Loucy (cell line): ENCODE results near the gene LRCH1.

Source experiments
- H2AFZ ChIP-seq: fragments of 200-600 bp; sonication (generic); 2 replicates; pipeline ENCODE4 v1.6.0; 2016; ENCODE audit warnings: antibody characterized with exemption, mild to moderate bottlenecking, low read length, moderate library complexity
- H3F3A ChIP-seq: fragments of 200-600 bp; 2 replicates; pipeline ENCODE4 v1.6.0; 2016; ENCODE audit warnings: antibody characterized with exemption, low read depth, mild to moderate bottlenecking
- H3K27me3 ChIP-seq: fragments of 200-600 bp; sonication (generic); 2 replicates; pipeline ENCODE4 v1.6.1; 2014; ENCODE audit warnings: low read length, mild to moderate bottlenecking; ENCODE audit not compliant: insufficient read depth, poor library complexity, severe bottlenecking
- H3K36me3 ChIP-seq: fragments of 200-600 bp; sonication (generic); 2 replicates; pipeline ENCODE4 v1.6.1; 2016; ENCODE audit warnings: low read length; ENCODE audit not compliant: insufficient read depth
- H3K4me1 ChIP-seq: fragments of 200-600 bp; sonication (generic); 2 replicates; pipeline ENCODE4 v1.5.1; 2014; ENCODE audit warnings: low read length, mild to moderate bottlenecking; ENCODE audit not compliant: insufficient read depth, poor library complexity, severe bottlenecking
- H3K4me2 ChIP-seq: fragments of 200-600 bp; sonication (generic); 2 replicates; pipeline ENCODE4 v1.6.0; 2014; ENCODE audit warnings: antibody characterized with exemption, low read length, low read depth, mild to moderate bottlenecking; ENCODE audit not compliant: poor library complexity, severe bottlenecking
- H3K4me3 ChIP-seq: fragments of 200-600 bp; sonication (generic); 2 replicates; pipeline ENCODE4 v1.5.1; 2014; ENCODE audit warnings: low read length, mild to moderate bottlenecking, mixed read lengths; ENCODE audit not compliant: poor library complexity, severe bottlenecking
- H3K79me2 ChIP-seq: fragments of 200-600 bp; sonication (generic); 2 replicates; pipeline ENCODE4 v1.6.1; 2014; ENCODE audit warnings: low read length; ENCODE audit not compliant: insufficient read depth
- H3K9ac ChIP-seq: fragments of 200-600 bp; sonication (generic); 2 replicates; pipeline ENCODE4 v1.6.0; 2014; ENCODE audit warnings: mild to moderate bottlenecking, low read depth, low read length, moderate library complexity; ENCODE audit not compliant: poor library complexity, severe bottlenecking
- H3K9me2 ChIP-seq: fragments of 200-600 bp; sonication (generic); replicated peaks from 2 replicates; pipeline ENCODE4 v1.6.1; 2016; ENCODE audit warnings: low read depth, low read length, mixed read lengths
- H3K9me3 ChIP-seq: fragments of 200-600 bp; sonication (generic); 2 replicates; pipeline ENCODE4 v1.6.1; 2014; ENCODE audit warnings: mild to moderate bottlenecking, antibody characterized with exemption, low read length, low read depth; ENCODE audit not compliant: insufficient read depth
- H4K20me1 ChIP-seq: fragments of 200-600 bp; sonication (generic); 2 replicates; pipeline ENCODE4 v1.6.0; 2014; ENCODE audit warnings: antibody characterized with exemption, low read length, mild to moderate bottlenecking; ENCODE audit not compliant: insufficient read depth, poor library complexity, severe bottlenecking
- CTCF ChIP-seq: fragments of 200-600 bp; sonication (generic); conservative IDR thresholded peaks from 2 replicates; pipeline ENCODE4 v1.5.1; 2014; ENCODE audit warnings: mild to moderate bottlenecking, antibody characterized with exemption, low read length
- EZH2phosphoT487 ChIP-seq: fragments of 200-600 bp; IDR thresholded peaks from 2 replicates; pipeline ENCODE4 v1.6.1; 2018; ENCODE audit warnings: antibody characterized with exemption, mild to moderate bottlenecking, moderate library complexity, borderline replicate concordance

LRCH1 gene

DNA sequence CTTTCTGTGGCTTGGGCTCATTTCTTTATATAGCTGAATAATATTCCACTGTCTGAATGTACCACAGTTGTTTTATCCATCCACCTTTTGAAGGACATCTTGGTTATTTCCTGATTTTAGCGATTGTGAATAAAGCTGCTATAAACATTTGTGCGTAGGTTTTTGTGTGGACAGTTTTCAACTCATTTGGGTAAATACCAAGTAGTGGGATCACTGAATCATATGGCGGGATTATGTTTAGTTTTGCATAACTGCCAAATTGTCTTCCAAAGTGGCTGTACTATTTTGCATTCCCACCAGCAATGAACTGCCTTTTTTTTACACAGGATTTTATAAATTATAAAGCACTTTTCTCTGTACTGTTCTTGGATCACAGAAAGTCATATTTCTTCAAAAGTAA lies 13.7 kb upstream of the LRCH1 start:
- Histone ChIP-seq H3K79me2 (no peaks in the 10 kb centered on the region), H3K4me1 (no peaks in the 10 kb centered on the region), H3K4me2 (no peak overlapping the region), H3K9me3 (no peaks in the 10 kb centered on the region), H3K9me2 (no peaks in the 10 kb centered on the region), H3F3A (no peaks in the 10 kb centered on the region), H4K20me1 (no peaks in the 10 kb centered on the region), H2AFZ (no peak overlapping the region), H3K4me3 (no peak overlapping the region), H3K27me3 (no peaks in the 10 kb centered on the region), H3K36me3 (no peaks in the 10 kb centered on the region), H3K9ac (no peak overlapping the region)
- TF ChIP-seq EZH2phosphoT487 (no peak), CTCF (no peak)

DNA sequence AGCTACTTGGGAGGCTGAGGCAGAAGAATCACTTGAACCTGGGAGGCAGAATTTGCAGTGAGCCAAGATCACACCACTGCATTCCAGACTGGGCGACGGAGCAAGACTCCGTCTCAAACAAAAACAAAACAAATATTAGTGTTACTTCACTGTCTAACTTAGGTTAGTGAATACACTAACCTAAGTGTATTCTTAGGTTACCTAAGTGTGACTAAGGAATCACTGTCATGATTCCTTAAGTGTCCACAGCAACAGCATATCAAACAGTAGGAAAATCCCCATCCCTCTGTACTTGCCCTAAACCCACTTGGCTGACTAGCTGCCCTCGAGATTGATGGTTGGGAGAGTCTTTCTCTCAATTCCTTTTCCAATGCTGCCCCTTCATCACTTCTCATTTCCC lies 11.8 kb upstream of the LRCH1 start:
- no peak overlapping the region for H2AFZ ChIP-seq
- no peaks in the 10 kb centered on the region for H3K9me3 ChIP-seq
- H4K20me1 ChIP-seq, result no peaks in the 10 kb centered on the region
- H3K9ac ChIP-seq, result no peak overlapping the region
- H3F3A ChIP-seq, result no peaks in the 10 kb centered on the region
- no peak overlapping the region for H3K4me2 ChIP-seq
- no peak for TF ChIP-seq EZH2phosphoT487
- no peak for TF ChIP-seq CTCF
- H3K9me2 ChIP-seq, result no peaks in the 10 kb centered on the region
- no peaks in the 10 kb centered on the region for H3K27me3 ChIP-seq
- no peaks in the 10 kb centered on the region for H3K79me2 ChIP-seq
- no peaks in the 10 kb centered on the region for H3K4me1 ChIP-seq
- H3K36me3 ChIP-seq, result no peaks in the 10 kb centered on the region
- H3K4me3 ChIP-seq, result no peak overlapping the region

GRCh38 chr13:46542833-46543232 lies 10.1 kb upstream of the LRCH1 start:
- Histone ChIP-seq H3K4me2 (no peak overlapping the region), H3K36me3 (no peaks in the 10 kb centered on the region), H2AFZ (no peak overlapping the region), H4K20me1 (no peaks in the 10 kb centered on the region), H3K9ac (no peak overlapping the region), H3K4me1 (no peaks in the 10 kb centered on the region), H3K4me3 (no peak overlapping the region), H3F3A (no peaks in the 10 kb centered on the region), H3K9me3 (no peaks in the 10 kb centered on the region), H3K9me2 (no peaks in the 10 kb centered on the region), H3K27me3 (no peaks in the 10 kb centered on the region), H3K79me2 (no peaks in the 10 kb centered on the region)
- TF ChIP-seq CTCF (no peak), EZH2phosphoT487 (no peak)
